GM19035 (cell line): ENCODE results near the gene PAGR1.
"Not testable (repeated sequence)": the region's sequence is repeated elsewhere in the genome, so short reads cannot be mapped to it uniquely, and the experiment has no call there.

Source experiments
- ATAC-seq: cut with Tn5 transposase; IDR thresholded peaks from one replicate; pipeline ENCODE4 v1.9.1; 2021; ENCODE audit not compliant: unreplicated experiment

PAGR1 gene

GRCh38 chr16:29791845-29792807, 23.8 kb upstream of the PAGR1 start:
- no peak for ATAC-seq

- not testable (repeated sequence) for ATAC-seq
Measured at GRCh38 chr16:29793153-29793552, 22.8 kb upstream of the PAGR1 start.

GRCh38 chr16:29794231-29794710, 21.7 kb upstream of the PAGR1 start:
- no peak for ATAC-seq

GRCh38 chr16:29802416-29802935, 13.5 kb upstream of the PAGR1 start:
- ATAC-seq, result no peak

GRCh38 chr16:29804020-29804419, 11.9 kb upstream of the PAGR1 start:
- ATAC-seq, result no peak

- no peak for ATAC-seq
Measured at GRCh38 chr16:29804455-29805231, 11.3 kb upstream of the PAGR1 start.

- peak; percentile 53 for ATAC-seq
Measured at GRCh38 chr16:29805232-29806098, 10.5 kb upstream of the PAGR1 start.

GRCh38 chr16:29806099-29806579, 9.8 kb upstream of the PAGR1 start, which contains the start of gene MAZ:
Gene MAZ, plus strand, starts transcription at chr16:29806529. Its CDS starts 173 bp downstream, at chr16:29806702.
- ATAC-seq, result no peak

GRCh38 chr16:29806641-29807425, 9.1 kb upstream of the PAGR1 start:
- no peak for ATAC-seq

- ATAC-seq, result peak; percentile 24
Measured at GRCh38 chr16:29807426-29808218, 8.3 kb upstream of the PAGR1 start.

GRCh38 chr16:29808219-29808900, 7.6 kb upstream of the PAGR1 start:
- no peak for ATAC-seq

GRCh38 chr16:29809031-29809747, 6.8 kb upstream of the PAGR1 start:
- no peak for ATAC-seq

- ATAC-seq, result no peak
Measured at GRCh38 chr16:29809850-29810698, 5.9 kb upstream of the PAGR1 start.

- no peak for ATAC-seq
Measured at GRCh38 chr16:29810699-29811169, 5.2 kb upstream of the PAGR1 start.

- peak; percentile 32 for ATAC-seq
Measured at GRCh38 chr16:29811170-29811895, 4.6 kb upstream of the PAGR1 start.
